H1 (cell line): ENCODE data around the gene C14orf93. TPM values are rescaled to one million over a fixed set of nuclear protein-coding genes. Genes with fewer than 3 reads are reported as not detected.

ENCODE experiments used
- CTCF ChIA-PET: fragments of 300-600 bp; sonication (Branson Sonifier 250); formaldehyde crosslinking; loops from one replicate; lab custom pipeline; 2021; ENCODE audit not compliant: partially characterized antibody; lab: Charles Lee
- POLR2A ChIA-PET: fragments of 300-600 bp; sonication (Branson Sonifier 250); formaldehyde crosslinking; loops from one replicate; lab custom pipeline; 2021; ENCODE audit warnings: inconsistent platforms; ENCODE audit not compliant: partially characterized antibody; lab: Charles Lee
- DNase-seq, 2 experiments: peaks; one replicate each; pipeline versions ENCODE4 v3.0.0 to v3.0.0-alpha.2; 2010 to 2022; ENCODE audit warnings: low spot score in 2 of 2, low read depth in 1 of 2, mixed read lengths in 1 of 2
- FAIRE-seq: peaks from 2 replicates; lab custom pipeline; 2011; peaks lifted over from hg19 to GRCh38; lab: Jason Lieb, UNC
- H2AFZ ChIP-seq: 2 replicates; pipeline ENCODE4 v1.8.1; 2012; ENCODE audit warnings: low read length, inconsistent platforms
- H2AK5ac ChIP-seq: 2 replicates; pipeline ENCODE4 v1.6.1; 2013; ENCODE audit warnings: low read depth, low read length
- H2BK120ac ChIP-seq: replicated peaks from 2 replicates; pipeline ENCODE3; 2013; ENCODE audit warnings: low read depth, low read length, inconsistent platforms
- H2BK12ac ChIP-seq: 2 replicates; pipeline ENCODE4 v1.6.1; 2013; ENCODE audit warnings: low read depth, low read length
- H2BK15ac ChIP-seq: 2 replicates; pipeline ENCODE4 v1.6.1; 2013; ENCODE audit warnings: low read length
- H2BK20ac ChIP-seq: 2 replicates; pipeline ENCODE4 v1.6.1; 2013; ENCODE audit warnings: low read length
- H2BK5ac ChIP-seq: 2 replicates; pipeline ENCODE4 v1.6.1; 2013; ENCODE audit warnings: low read depth, low read length
- H3K14ac ChIP-seq: 2 replicates; pipeline ENCODE4 v1.6.1; 2013; ENCODE audit warnings: inconsistent platforms; ENCODE audit not compliant: insufficient read length
- H3K18ac ChIP-seq: 2 replicates; pipeline ENCODE4 v1.6.1; 2013; ENCODE audit warnings: low read length; ENCODE audit errors: extremely low read depth
- H3K23ac ChIP-seq: 2 replicates; pipeline ENCODE4 v1.6.1; 2013; ENCODE audit warnings: inconsistent platforms; ENCODE audit not compliant: insufficient read length
- H3K23me2 ChIP-seq: 2 replicates; pipeline ENCODE4 v1.6.1; 2013; ENCODE audit warnings: low read depth, low read length
- H3K27ac ChIP-seq: 2 replicates; pipeline ENCODE4 v1.6.1; 2011; ENCODE audit warnings: low read depth, low read length, inconsistent platforms
- H3K27me3 ChIP-seq, 4 experiments: replicated peaks in 1 of 4; 1 replicate in 1 of 4; 2 replicates in 3 of 4; pipeline versions ENCODE4 v1.6.1 to v1.8.1; 2011 to 2013; ENCODE audit warnings: low read length in 3 of 4, mild to moderate bottlenecking in 3 of 4, inconsistent platforms in 2 of 4, mixed read lengths in 2 of 4, moderate library complexity in 1 of 4; ENCODE audit not compliant: control insufficient read depth in 3 of 4, insufficient read depth in 3 of 4; ENCODE audit errors: extremely low read depth in 1 of 4
- H3K36me3 ChIP-seq, 4 experiments: 2 replicates each; pipeline versions ENCODE4 v1.6.1 to v1.8.1; 2011 to 2013; ENCODE audit warnings: mild to moderate bottlenecking in 4 of 4, low read length in 3 of 4, moderate library complexity in 2 of 4, control low read depth in 1 of 4, inconsistent platforms in 1 of 4; ENCODE audit not compliant: insufficient read depth in 4 of 4, control insufficient read depth in 2 of 4
- H3K4ac ChIP-seq: replicated peaks from 2 replicates; pipeline ENCODE3; 2013; ENCODE audit warnings: low read length, low read depth, mixed read lengths, inconsistent platforms; ENCODE audit not compliant: insufficient read length
- H3K4me1 ChIP-seq, 4 experiments: replicated peaks in 1 of 4; 1 replicate in 1 of 4; 2 replicates in 3 of 4; pipeline versions ENCODE4 v1.6.1 to v1.8.1; 2011 to 2013; ENCODE audit warnings: low read length in 3 of 4, inconsistent platforms in 2 of 4, mixed read lengths in 1 of 4; ENCODE audit not compliant: insufficient read depth in 4 of 4, control insufficient read depth in 3 of 4
- H3K4me2 ChIP-seq, 2 experiments: 2 replicates each; pipeline versions ENCODE4 v1.6.1 to v1.8.1; 2011 to 2013; ENCODE audit warnings: low read depth in 2 of 2, low read length in 2 of 2, control low read depth in 1 of 2, inconsistent platforms in 1 of 2, mild to moderate bottlenecking in 1 of 2; ENCODE audit not compliant: insufficient read depth in 1 of 2
- H3K4me3 ChIP-seq, 4 experiments: fragments of 200-600, 300-600 bp in 1 of 4; sonication (generic), shearing (Covaris generic), sonication (Bioruptor Twin) in 1 of 4; 2 replicates each; pipeline versions ENCODE4 v1.5.1 to v1.8.1; 2011 to 2016; ENCODE audit warnings: low read length in 4 of 4, low read depth in 3 of 4, control low read depth in 2 of 4, inconsistent platforms in 2 of 4, mild to moderate bottlenecking in 2 of 4, mixed read lengths in 1 of 4, moderate library complexity in 1 of 4; ENCODE audit not compliant: insufficient read depth in 2 of 4; ENCODE audit errors: extremely low read depth in 1 of 4
- H3K56ac ChIP-seq: replicated peaks from 2 replicates; pipeline ENCODE3; 2013; ENCODE audit warnings: low read depth, mild to moderate bottlenecking, mixed read lengths, low read length, inconsistent platforms; ENCODE audit not compliant: insufficient read length
- H3K79me1 ChIP-seq: 2 replicates; pipeline ENCODE4 v1.6.1; 2013; ENCODE audit warnings: low read depth, low read length, control low read depth
- H3K79me2 ChIP-seq, 2 experiments: 2 replicates each; pipeline versions ENCODE4 v1.6.1 to v1.8.1; 2012 to 2013; ENCODE audit warnings: low read length in 2 of 2, mild to moderate bottlenecking in 2 of 2, inconsistent platforms in 1 of 2; ENCODE audit not compliant: insufficient read depth in 2 of 2, control insufficient read depth in 1 of 2
- H3K9ac ChIP-seq, 4 experiments: replicated peaks in 1 of 4; 1 replicate in 1 of 4; 2 replicates in 3 of 4; pipeline versions ENCODE4 v1.6.1 to v1.8.1; 2011 to 2013; ENCODE audit warnings: low read depth in 3 of 4, low read length in 3 of 4, control low read depth in 2 of 4, mild to moderate bottlenecking in 2 of 4, moderate library complexity in 2 of 4, inconsistent platforms in 1 of 4; ENCODE audit errors: extremely low read depth in 1 of 4
- H3K9me3 ChIP-seq, 2 experiments: 2 replicates each; pipeline versions ENCODE4 v1.6.1 to v1.8.1; 2012 to 2013; ENCODE audit warnings: mild to moderate bottlenecking in 2 of 2, moderate library complexity in 2 of 2, control low read depth in 1 of 2, inconsistent platforms in 1 of 2, low read depth in 1 of 2, low read length in 1 of 2, mixed read lengths in 1 of 2; ENCODE audit not compliant: insufficient read depth in 2 of 2
- H4K20me1 ChIP-seq, 2 experiments: replicated peaks in 1 of 2; 2 replicates each; pipeline versions ENCODE3 to v1.8.1; 2011 to 2013; ENCODE audit warnings: inconsistent platforms in 2 of 2, low read length in 2 of 2, mild to moderate bottlenecking in 1 of 2; ENCODE audit not compliant: insufficient read depth in 2 of 2, control insufficient read depth in 1 of 2
- H4K5ac ChIP-seq: 2 replicates; pipeline ENCODE4 v1.6.1; 2013; ENCODE audit warnings: low read length, low read depth, mixed read lengths, inconsistent platforms; ENCODE audit not compliant: insufficient read length
- H4K8ac ChIP-seq: 2 replicates; pipeline ENCODE4 v1.8.0; 2013; ENCODE audit warnings: mild to moderate bottlenecking, moderate library complexity, low read length, inconsistent platforms; ENCODE audit not compliant: insufficient read depth; ENCODE audit errors: extremely low read depth
- H4K91ac ChIP-seq: replicated peaks from 2 replicates; pipeline ENCODE3; 2013; ENCODE audit warnings: low read length, mixed read lengths, inconsistent platforms; ENCODE audit not compliant: insufficient read length
- ASH2L ChIP-seq: fragments of 200-600, 300-600 bp; sonication (generic); IDR thresholded peaks from one replicate; pipeline ENCODE4 v1.7.1; 2017; ENCODE audit warnings: low read length
- CBX8 ChIP-seq: fragments of 300-800, 300-1000 bp; sonication (generic); IDR thresholded peaks from 2 replicates; pipeline ENCODE4 v1.7.1; 2016; ENCODE audit warnings: low read depth, low read length, borderline replicate concordance
- CEBPB ChIP-seq: IDR thresholded peaks from 2 replicates; pipeline ENCODE4 v1.6.1; 2012; ENCODE audit warnings: low read depth, low read length
- EGR1 ChIP-seq: IDR thresholded peaks from 2 replicates; pipeline ENCODE4 v1.6.1; 2011; ENCODE audit warnings: low read depth, low read length, borderline replicate concordance
- MAFK ChIP-seq: IDR thresholded peaks from 2 replicates; pipeline ENCODE4 v1.6.1; 2012; ENCODE audit warnings: low read depth, mild to moderate bottlenecking, improper control_type of control experiment, low read length
- PHF8 ChIP-seq: fragments of 200-600 bp; sonication (generic); conservative IDR thresholded peaks from 2 replicates; pipeline ENCODE4 v1.7.1; 2012; ENCODE audit warnings: low read depth, mild to moderate bottlenecking, inconsistent platforms, low read length, moderate library complexity
- POLR2AphosphoS5 ChIP-seq: IDR thresholded peaks from 2 replicates; pipeline ENCODE4 v1.6.1; 2011; ENCODE audit warnings: low read depth, low read length
- TAF1 ChIP-seq: IDR thresholded peaks from 2 replicates; pipeline ENCODE4 v1.6.1; 2011; ENCODE audit warnings: mild to moderate bottlenecking, low read depth, low read length
- TAF7 ChIP-seq: optimal IDR thresholded peaks from 2 replicates; pipeline ENCODE3; 2011; ENCODE audit warnings: low read depth, mild to moderate bottlenecking, inconsistent platforms, low read length, moderate library complexity, borderline replicate concordance
- TBP ChIP-seq: IDR thresholded peaks from 2 replicates; pipeline ENCODE4 v1.6.1; 2011; ENCODE audit warnings: low read depth, low read length, improper control_type of control experiment
- TEAD4 ChIP-seq: IDR thresholded peaks from 2 replicates; pipeline ENCODE4 v1.6.1; 2012; ENCODE audit warnings: low read depth, low read length, inconsistent platforms, mixed read lengths
- YY1 ChIP-seq: IDR thresholded peaks from 2 replicates; pipeline ENCODE4 v1.6.1; 2011; ENCODE audit warnings: low read depth, mild to moderate bottlenecking, low read length
- WGBS, 2 experiments: shearing (Covaris generic) in 1 of 2; methylation state at CpG; one replicate each; pipeline versions ENCODE4 v1.1.6 to v1.1.7; 2013 to 2015; ENCODE audit warnings: low lambda C conversion rate in 2 of 2, mixed read lengths in 2 of 2, inconsistent platforms in 1 of 2, low coverage in 1 of 2, missing lambda C conversion rate in 1 of 2; ENCODE audit not compliant: insufficient replicate concordance in 2 of 2, insufficient coverage in 1 of 2, insufficient read length in 1 of 2; ENCODE audit errors: extremely low coverage in 1 of 2, missing lambda C conversion rate in 1 of 2; 5-methylcytosine and 5-hydroxymethylcytosine counted together
- polyA plus RNA-seq, 7 experiments: library from polyadenylated mRNA; depleted of rRNA in 3 of 7; stranded (reverse) in 5 of 7; unstranded in 2 of 7; fragments of >200 nt in 5 of 7; fragments of 200-250 nt in 2 of 7; gene quantifications; 1 replicate in 5 of 7; 2 replicates in 1 of 7; 4 replicates in 1 of 7; pipeline versions ENCODE4 v1.2.1 to v1.2.3, GENCODE V29; 2011 to 2013; ENCODE audit warnings: missing spikeins in 2 of 7, mixed read lengths in 2 of 7
- total RNA-seq: library from RNA; stranded (reverse); fragmentation: NEBNext Ultra II Directional; extraction: Animal tissue kit (Norgen Biotek cat#: 25700); gene quantifications from 2 replicates; pipeline ENCODE4 v1.2.1, GENCODE V29; 2021

C14orf93 gene
- total and polyA plus RNA-seq, 2 of the 8 experiments (the other 6 are each of a cell fraction or from before 2014, with no cell fraction given): 7.8 to 8.2 TPM

- H3K4me1 ChIP-seq: peaks cover 0 to 3% (median 1%) of the 10 kb centered on the region in 4 experiments; a peak in 2 of 7 replicates
- H4K20me1 ChIP-seq: peaks cover 0 to 2% of the 10 kb centered on the region in 2 experiments
- no peaks in the 10 kb centered on the region for H3K27me3 ChIP-seq
- peaks cover 0 to 36% (median 23%) of the 10 kb centered on the region in 4 experiments; a peak in 7 of 8 replicates for H3K36me3 ChIP-seq
- H2BK5ac ChIP-seq: peak within 1 kb of the TSS; percentile 100
- FAIRE-seq (peak; percentile 71), DNase-seq (peak; percentile 80 to 89)
- H4K8ac ChIP-seq: peak within 1 kb of the TSS; percentile 97; the same call in 1 of the 2 replicates
- H2AFZ ChIP-seq: peak within 1 kb of the TSS; percentile 100
- 1% methylated on average over 33 of the region's 36 CpGs; no CpG with 5 or more reads in 1 of the 2 experiments for WGBS, 2 experiments
- peak within 1 kb of the TSS; percentile 88 for H4K5ac ChIP-seq
- H3K23me2 ChIP-seq: peaks cover 3% of the 10 kb centered on the region
- peak within 1 kb of the TSS; percentile 75 to 99 (median 96) for H3K9ac ChIP-seq
- peak within 1 kb of the TSS; percentile 99; the same call in 1 of the 2 replicates for H2BK12ac ChIP-seq
- H2BK15ac ChIP-seq: peak within 1 kb of the TSS; percentile 93; the same call in 1 of the 2 replicates
- peak within 1 kb of the TSS; percentile 75 to 78 for H3K4me2 ChIP-seq
- peak within 1 kb of the TSS; percentile 87 for H4K91ac ChIP-seq
- POLR2A ChIA-PET: interaction anchor here (0.6 to 8.3 kb wide), 18 partner anchors 10 to 341 kb away, joined by 3 to 94 read pairs (median 8); partner anchors contain the start of genes ACIN1, AJUBA, C14orf119 and CDH24
- CTCF ChIA-PET: interaction anchor here (0.5 to 3.0 kb wide), 6 partner anchors 21 to 465 kb away, joined by 3 to 19 read pairs (median 8); partner anchors contain the start of gene AJUBA
- H3K4ac ChIP-seq: peak within 1 kb of the TSS; percentile 28
- H3K79me2 ChIP-seq: peaks cover 0 to 19% of the 10 kb centered on the region in 2 experiments; a peak in 3 of 4 replicates
- peak within 1 kb of the TSS; percentile 94 for H3K56ac ChIP-seq
- H3K18ac ChIP-seq: peak within 1 kb of the TSS; percentile 98
- H3K14ac ChIP-seq: no peak within 1 kb of the TSS
- H2BK120ac ChIP-seq: peak within 1 kb of the TSS; percentile 80
- H2AK5ac ChIP-seq: no peak within 1 kb of the TSS
- no peaks in the 10 kb centered on the region for H3K9me3 ChIP-seq
- H3K27ac ChIP-seq: peak within 1 kb of the TSS; percentile 98
- peak within 1 kb of the TSS; percentile 79 to 95 (median 88) for H3K4me3 ChIP-seq
- peaks cover 2% of the 10 kb centered on the region; the same call in 1 of the 2 replicates for H3K79me1 ChIP-seq
- no peak within 1 kb of the TSS for H3K23ac ChIP-seq
- H2BK20ac ChIP-seq: peak within 1 kb of the TSS; percentile 96; the same call in 1 of the 2 replicates
- TF ChIP-seq POLR2AphosphoS5: peak; percentile 31
- TF ChIP-seq TEAD4: no peak
- TF ChIP-seq TAF7: peak; percentile 92
- peak; percentile 96 for TF ChIP-seq CEBPB
- TF ChIP-seq MAFK: peak; percentile 67
- TF ChIP-seq TAF1: peak; percentile 97
- no peak for TF ChIP-seq EGR1
- peak; percentile 92 for TF ChIP-seq PHF8
- TF ChIP-seq ASH2L: peak; percentile 67
- peak; percentile 77 for TF ChIP-seq TBP
- TF ChIP-seq YY1: peak; percentile 98
- no peak for TF ChIP-seq CBX8
These were observed 24.8 kb upstream of the C14orf93 start, which contains the start of gene PSMB5 for GRCh38 chr14:23034498-23035302. TSS of gene PSMB5 (minus strand) at chr14:23034900. CDS start at chr14:23034881, 19 bp downstream.
